NCI-H187 treated with DMSO at 0.1 percent for 48 hours (cell line): ENCODE results near the gene ATXN1.

ENCODE experiments used
- DNase-seq: peaks from one replicate; lab custom pipeline; 2025; lab: John Stamatoyannopoulos, UW

The ATXN1 gene

GRCh38 chr6:16438718-16439591 is 322.3 kb downstream of the ATXN1 start:
- DNase-seq = no peak

- DNase-seq = no peak
These were observed 323.3 kb downstream of the ATXN1 start for GRCh38 chr6:16437984-16438383.

- DNase-seq = no peak
These were observed 324.2 kb downstream of the ATXN1 start for GRCh38 chr6:16437095-16437494.

GRCh38 chr6:16436550-16436949 is 324.7 kb downstream of the ATXN1 start:
- DNase-seq = no peak

GRCh38 chr6:16434885-16435284 is 326.4 kb downstream of the ATXN1 start:
- DNase-seq = no peak

- no peak for DNase-seq
These were observed 327.8 kb downstream of the ATXN1 start for GRCh38 chr6:16433338-16433890.

- DNase-seq = no peak
These were observed 328.9 kb downstream of the ATXN1 start for GRCh38 chr6:16432075-16433032.

GRCh38 chr6:16431106-16431505 is 330.2 kb downstream of the ATXN1 start:
- DNase-seq = no peak

- no peak for DNase-seq
These were observed 330.7 kb downstream of the ATXN1 start for GRCh38 chr6:16430391-16431089.

GRCh38 chr6:16429669-16430068 is 331.6 kb downstream of the ATXN1 start:
- DNase-seq = no peak

- no peak for DNase-seq
These were observed 334.1 kb downstream of the ATXN1 start for GRCh38 chr6:16427124-16427523.

GRCh38 chr6:16425881-16426615 is 335.2 kb downstream of the ATXN1 start:
- no peak for DNase-seq

- no peak for DNase-seq
These were observed 339.7 kb downstream of the ATXN1 start for GRCh38 chr6:16421462-16421960.

GRCh38 chr6:16420715-16421461 is 340.4 kb downstream of the ATXN1 start:
- DNase-seq = no peak

GRCh38 chr6:16420337-16420714 is 340.9 kb downstream of the ATXN1 start:
- no peak for DNase-seq

GRCh38 chr6:16419636-16420336 is 341.5 kb downstream of the ATXN1 start:
- no peak for DNase-seq

GRCh38 chr6:16418151-16418550 is 343.1 kb downstream of the ATXN1 start:
- DNase-seq = no peak

- no peak for DNase-seq
These were observed 345.6 kb downstream of the ATXN1 start for GRCh38 chr6:16415677-16416076.

GRCh38 chr6:16414205-16414604 is 347.1 kb downstream of the ATXN1 start:
- DNase-seq = no peak

GRCh38 chr6:16413399-16413798 is 347.9 kb downstream of the ATXN1 start:
- no peak for DNase-seq
